Uterus (tissue), 2 donors: ENCODE measurements around the gene ATP8A2.

Experiments
- CTCF ChIP-seq, 4 experiments: fragments of 200-600 bp in 2 of 4; fragments of 450-650 bp in 2 of 4; sonication (generic) in 2 of 4; IDR thresholded peaks; one replicate each; pipeline ENCODE4 v1.5.1; 2016 to 2019; ENCODE audit warnings: antibody characterized with exemption in 4 of 4, mild to moderate bottlenecking in 2 of 4, moderate library complexity in 1 of 4
- POLR2A ChIP-seq, 2 donors: fragments of 450-650 bp; IDR thresholded peaks; one replicate each; pipeline ENCODE4 v1.6.1; 2016; ENCODE audit warnings: antibody characterized with exemption in 2 of 2, mild to moderate bottlenecking in 1 of 2, moderate library complexity in 1 of 2

DNA sequence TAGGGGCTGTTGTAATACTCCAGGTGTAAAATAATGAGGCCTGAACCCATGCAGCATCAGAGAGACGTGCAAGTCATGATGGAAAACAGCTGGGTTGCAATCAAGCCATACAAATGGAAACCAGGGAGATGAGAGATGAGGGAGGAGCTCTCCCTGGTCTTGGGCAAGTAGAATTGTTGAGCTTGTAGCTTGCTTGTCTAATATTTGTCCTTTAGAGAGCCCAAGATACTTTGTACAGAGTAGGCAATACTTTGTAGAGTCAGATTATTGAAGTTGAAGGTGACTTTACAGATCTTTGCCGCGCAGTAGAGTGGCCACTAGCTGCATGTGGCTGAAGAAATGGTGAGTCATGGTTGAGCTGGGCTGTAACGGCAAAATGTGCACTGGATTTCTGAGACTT lies 8.3 kb downstream of the ATP8A2 start:
- TF ChIP-seq CTCF (IDR thresholded peaks at IDR 0.05) (no peak), POLR2A (IDR thresholded peaks at IDR 0.05) (no peak)
